ES-I3 (cell line): Measurements from ENCODE around the gene RUNX1.
"Not testable (repeated sequence)": the region's sequence is repeated elsewhere in the genome, so short reads cannot be mapped to it uniquely, and the experiment has no call there.

Experiments used
- H3K36me3 ChIP-seq: 2 replicates; pipeline ENCODE4 v1.6.1; 2013; ENCODE audit warnings: mild to moderate bottlenecking, low read length, control low read depth, moderate library complexity; ENCODE audit not compliant: insufficient read depth
- H3K4me1 ChIP-seq: 2 replicates; pipeline ENCODE4 v1.6.1; 2013; ENCODE audit warnings: mild to moderate bottlenecking, control low read depth, low read length; ENCODE audit not compliant: insufficient read depth
- H3K9ac ChIP-seq: 2 replicates; pipeline ENCODE4 v1.6.1; 2013; ENCODE audit warnings: low read depth, mild to moderate bottlenecking, low read length, moderate library complexity
- H3K9me3 ChIP-seq: 2 replicates; pipeline ENCODE4 v1.6.1; 2013; ENCODE audit warnings: mild to moderate bottlenecking, low read length, moderate library complexity; ENCODE audit not compliant: control insufficient read depth, insufficient read depth

The RUNX1 gene

GRCh38 chr21:35006248-35006647 lies 42.9 kb downstream of the RUNX1 start:
- Histone ChIP-seq H3K36me3 (no peaks in the 10 kb centered on the region), H3K4me1 (no peaks in the 10 kb centered on the region), H3K9ac (no peak overlapping the region), H3K9me3 (no peaks in the 10 kb centered on the region)

- Histone ChIP-seq H3K9ac (no peak overlapping the region), H3K36me3 (no peaks in the 10 kb centered on the region), H3K9me3 (no peaks in the 10 kb centered on the region), H3K4me1 (no peaks in the 10 kb centered on the region)
Measured at GRCh38 chr21:35005560-35006224, 43.4 kb downstream of the RUNX1 start.

- no peak overlapping the region for H3K9ac ChIP-seq
- H3K36me3 ChIP-seq, result no peaks in the 10 kb centered on the region
- no peaks in the 10 kb centered on the region for H3K9me3 ChIP-seq
- no peaks in the 10 kb centered on the region for H3K4me1 ChIP-seq
Measured at GRCh38 chr21:35005077-35005476, 44.0 kb downstream of the RUNX1 start.

- no peaks in the 10 kb centered on the region for H3K4me1 ChIP-seq
- no peaks in the 10 kb centered on the region for H3K9me3 ChIP-seq
- H3K36me3 ChIP-seq, result no peaks in the 10 kb centered on the region
- H3K9ac ChIP-seq, result no peak overlapping the region
Measured at GRCh38 chr21:35004314-35004713, 44.8 kb downstream of the RUNX1 start.

GRCh38 chr21:35002879-35003722 lies 46.0 kb downstream of the RUNX1 start:
- H3K9me3 ChIP-seq, result no peaks in the 10 kb centered on the region
- no peaks in the 10 kb centered on the region for H3K4me1 ChIP-seq
- H3K36me3 ChIP-seq, result no peaks in the 10 kb centered on the region
- no peak overlapping the region for H3K9ac ChIP-seq

- H3K9me3 ChIP-seq, result no peaks in the 10 kb centered on the region
- H3K4me1 ChIP-seq, result no peaks in the 10 kb centered on the region
- no peaks in the 10 kb centered on the region for H3K36me3 ChIP-seq
- H3K9ac ChIP-seq, result no peak overlapping the region; the same call in 1 of the 2 replicates
Measured at GRCh38 chr21:34999397-34999941, 49.6 kb downstream of the RUNX1 start.

- Histone ChIP-seq H3K4me1 (no peaks in the 10 kb centered on the region), H3K36me3 (no peaks in the 10 kb centered on the region), H3K9ac (no peak overlapping the region), H3K9me3 (no peaks in the 10 kb centered on the region)
Measured at GRCh38 chr21:34998176-34998575, 50.9 kb downstream of the RUNX1 start.

- no peaks in the 10 kb centered on the region for H3K36me3 ChIP-seq
- H3K9ac ChIP-seq, result no peak overlapping the region
- H3K9me3 ChIP-seq, result no peaks in the 10 kb centered on the region
- H3K4me1 ChIP-seq, result no peaks in the 10 kb centered on the region
Measured at GRCh38 chr21:34997294-34997693, 51.8 kb downstream of the RUNX1 start.

GRCh38 chr21:34996304-34997101 lies 52.6 kb downstream of the RUNX1 start:
- Histone ChIP-seq H3K4me1 (no peaks in the 10 kb centered on the region), H3K9ac (no peak overlapping the region)

GRCh38 chr21:34995979-34996303 lies 53.2 kb downstream of the RUNX1 start:
- Histone ChIP-seq H3K9ac (no peak overlapping the region), H3K9me3 (no peaks in the 10 kb centered on the region), H3K4me1 (no peaks in the 10 kb centered on the region), H3K36me3 (no peaks in the 10 kb centered on the region)

More at GRCh38 chr21:34996304-34997101, 52.6 kb downstream of the RUNX1 start:
- H3K36me3 ChIP-seq, result no peaks in the 10 kb centered on the region
- H3K9me3 ChIP-seq, result no peaks in the 10 kb centered on the region

GRCh38 chr21:34994766-34995631 lies 54.1 kb downstream of the RUNX1 start:
- no peaks in the 10 kb centered on the region for H3K36me3 ChIP-seq
- no peaks in the 10 kb centered on the region for H3K4me1 ChIP-seq
- H3K9ac ChIP-seq, result no peak overlapping the region
- H3K9me3 ChIP-seq, result no peaks in the 10 kb centered on the region

- H3K36me3 ChIP-seq, H3K9me3 ChIP-seq, H3K4me1 ChIP-seq, H3K9ac ChIP-seq: not testable (repeated sequence)
Measured at GRCh38 chr21:34993521-34993921, 55.6 kb downstream of the RUNX1 start.

GRCh38 chr21:34992736-34993398 lies 56.2 kb downstream of the RUNX1 start:
- Histone ChIP-seq H3K9ac (no peak overlapping the region), H3K4me1 (no peaks in the 10 kb centered on the region), H3K9me3 (no peaks in the 10 kb centered on the region), H3K36me3 (no peaks in the 10 kb centered on the region)
